CD4-positive, alpha-beta T cell (primary cell): ENCODE measurements around the gene DAO. TPM values are rescaled to one million over a fixed set of nuclear protein-coding genes. Genes with fewer than 3 reads are reported as not detected.
A peak's percentile ranks its signal among the peaks of the same experiment; 100 is the strongest.

Experiments used
- ATAC-seq: fragments of 200-7000 bp; cut with Tn5 transposase; one replicate; pipeline ENCODE4 v1.10.0; 2022; ENCODE audit warnings: mild to moderate bottlenecking; ENCODE audit not compliant: poor library complexity
- CTCF ChIA-PET: fragments of 350-600 bp; sonication (Branson Sonifier 250); formaldehyde crosslinking; loops from one replicate; lab custom pipeline; 2021; ENCODE audit warnings: antibody characterized with exemption, inconsistent platforms; lab: Charles Lee
- POLR2A ChIA-PET: fragments of 350-600 bp; sonication (Branson Sonifier 250); formaldehyde crosslinking; loops from one replicate; lab custom pipeline; 2021; ENCODE audit warnings: antibody characterized with exemption, inconsistent platforms; lab: Charles Lee
- DNase-seq, 14 experiments: peaks; one replicate each; pipeline ENCODE4 v3.0.0-alpha.2; 2013 to 2020; ENCODE audit warnings: mixed read lengths in 2 of 14
- H3K27ac ChIP-seq, 2 donors: one replicate each; pipeline versions ENCODE4 v1.5.1 to v1.7.0; 2013; ENCODE audit warnings: low read length in 2 of 2, low read depth in 1 of 2, mild to moderate bottlenecking in 1 of 2
- H3K27me3 ChIP-seq, 2 experiments: 1 replicate in 1 of 2; 2 replicates in 1 of 2; pipeline versions ENCODE4 v1.6.1 to v1.7.0; 2013; ENCODE audit warnings: low read length in 2 of 2, control low read depth in 1 of 2, mild to moderate bottlenecking in 1 of 2, moderate library complexity in 1 of 2; ENCODE audit not compliant: insufficient read depth in 2 of 2, control insufficient read depth in 1 of 2
- H3K36me3 ChIP-seq: one replicate; pipeline ENCODE4 v1.6.1; 2013; ENCODE audit warnings: low read length, control low read depth; ENCODE audit not compliant: insufficient read depth
- H3K4me1 ChIP-seq: one replicate; pipeline ENCODE4 v1.6.1; 2013; ENCODE audit warnings: low read length, control low read depth; ENCODE audit not compliant: insufficient read depth
- H3K4me3 ChIP-seq: one replicate; pipeline ENCODE4 v1.5.1; 2013; ENCODE audit warnings: mild to moderate bottlenecking, low read length, moderate library complexity
- H3K9me3 ChIP-seq, 2 experiments: 1 replicate in 1 of 2; 2 replicates in 1 of 2; pipeline versions ENCODE4 v1.6.1 to v1.7.0; 2013; ENCODE audit warnings: low read length in 2 of 2, mild to moderate bottlenecking in 2 of 2, control low read depth in 1 of 2, moderate library complexity in 1 of 2; ENCODE audit not compliant: control insufficient read depth in 1 of 2, insufficient read depth in 1 of 2
- H3K27ac Mint-ChIP-seq: one replicate; pipeline ENCODE4 v1.8.0; 2020; ENCODE audit warnings: mixed read lengths
- H3K27me3 Mint-ChIP-seq: one replicate; pipeline ENCODE4 v1.8.0; 2021; ENCODE audit warnings: mixed read lengths
- H3K36me3 Mint-ChIP-seq: one replicate; pipeline ENCODE4 v1.8.0; 2021; ENCODE audit warnings: low read depth, mixed read lengths
- H3K4me1 Mint-ChIP-seq: one replicate; pipeline ENCODE4 v1.8.0; 2021; ENCODE audit warnings: low read depth, mixed read lengths
- H3K4me3 Mint-ChIP-seq: one replicate; pipeline ENCODE4 v1.8.0; 2020; ENCODE audit warnings: mild to moderate bottlenecking, mixed read lengths
- H3K9me3 Mint-ChIP-seq: one replicate; pipeline ENCODE4 v1.8.0; 2020; ENCODE audit warnings: mixed read lengths
- intact Hi-C, 2 experiments: fragments of 100-400 bp; cut with DNase I in 1 of 2; cut with micrococcal nuclease in 1 of 2; formaldehyde crosslinking; loops; one replicate each; pipeline versions ENCODE4 v1.15.1 to v1.9.0; 2023 to 2025; cut with DNase I, micrococcal nuclease
- total RNA-seq, 174 experiments: library from RNA in 2 of 174; stranded (reverse) in 2 of 174; gene quantifications; one replicate each; pipeline ENCODE4 v1.2.3 and lab custom pipeline; 2021 to 2026
- TF ChIP-seq, protein P1 (sequence below): fragments of 200-600 bp; IDR thresholded peaks from one replicate; pipeline ENCODE4 v1.8.0; 2022; ENCODE audit warnings: antibody characterized with exemption, mild to moderate bottlenecking

Gene DAO
- total RNA-seq, 2 experiments from 2014 or later, result not detected

GRCh38 chr12:108914121-108914531 lies 34.2 kb downstream of the DAO start:
- no peak overlapping the region for H3K27ac ChIP-seq
- Mint-ChIP-seq H3K27ac (no peak overlapping the region), H3K9me3 (no peaks in the 10 kb centered on the region), H3K4me3 (no peak overlapping the region), H3K36me3 (no peaks in the 10 kb centered on the region), H3K4me1 (no peaks in the 10 kb centered on the region), H3K27me3 (no peaks in the 10 kb centered on the region)
- peaks cover 0 to 4% of the 10 kb centered on the region in 2 experiments for H3K9me3 ChIP-seq
- no peaks in the 10 kb centered on the region for H3K27me3 ChIP-seq
- no peak overlapping the region for H3K4me3 ChIP-seq
- CTCF ChIA-PET, result no interaction called here
- no peaks in the 10 kb centered on the region for H3K36me3 ChIP-seq
- POLR2A ChIA-PET, result no interaction called here
- TF ChIP-seq, protein P1, sequence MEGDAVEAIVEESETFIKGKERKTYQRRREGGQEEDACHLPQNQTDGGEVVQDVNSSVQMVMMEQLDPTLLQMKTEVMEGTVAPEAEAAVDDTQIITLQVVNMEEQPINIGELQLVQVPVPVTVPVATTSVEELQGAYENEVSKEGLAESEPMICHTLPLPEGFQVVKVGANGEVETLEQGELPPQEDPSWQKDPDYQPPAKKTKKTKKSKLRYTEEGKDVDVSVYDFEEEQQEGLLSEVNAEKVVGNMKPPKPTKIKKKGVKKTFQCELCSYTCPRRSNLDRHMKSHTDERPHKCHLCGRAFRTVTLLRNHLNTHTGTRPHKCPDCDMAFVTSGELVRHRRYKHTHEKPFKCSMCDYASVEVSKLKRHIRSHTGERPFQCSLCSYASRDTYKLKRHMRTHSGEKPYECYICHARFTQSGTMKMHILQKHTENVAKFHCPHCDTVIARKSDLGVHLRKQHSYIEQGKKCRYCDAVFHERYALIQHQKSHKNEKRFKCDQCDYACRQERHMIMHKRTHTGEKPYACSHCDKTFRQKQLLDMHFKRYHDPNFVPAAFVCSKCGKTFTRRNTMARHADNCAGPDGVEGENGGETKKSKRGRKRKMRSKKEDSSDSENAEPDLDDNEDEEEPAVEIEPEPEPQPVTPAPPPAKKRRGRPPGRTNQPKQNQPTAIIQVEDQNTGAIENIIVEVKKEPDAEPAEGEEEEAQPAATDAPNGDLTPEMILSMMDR, result no peak
- intact Hi-C loops, result no loop called here
- no peaks in the 10 kb centered on the region for H3K4me1 ChIP-seq
- no peak for ATAC-seq
- DNase-seq, result peak in 2 of 14 experiments; percentile 36 to 52

- ChIA-PET POLR2A (no interaction called here), CTCF (no interaction called here)
- intact Hi-C loops, result no loop called here
- Histone ChIP-seq H3K27me3 (no peaks in the 10 kb centered on the region), H3K9me3 (peaks cover 0 to 12% of the 10 kb centered on the region in 2 experiments), H3K27ac (no peak overlapping the region), H3K4me3 (no peak overlapping the region), H3K36me3 (no peaks in the 10 kb centered on the region), H3K4me1 (no peaks in the 10 kb centered on the region)
- TF ChIP-seq, protein P1, result no peak
- no peak for ATAC-seq
- no peak overlapping the region for H3K27ac Mint-ChIP-seq
- H3K9me3 Mint-ChIP-seq, result peaks cover 1% of the 10 kb centered on the region
- H3K27me3 Mint-ChIP-seq, result no peaks in the 10 kb centered on the region
- no peaks in the 10 kb centered on the region for H3K4me1 Mint-ChIP-seq
- H3K4me3 Mint-ChIP-seq, result no peak overlapping the region
- DNase-seq, result no peak
- no peaks in the 10 kb centered on the region for H3K36me3 Mint-ChIP-seq
These were observed 35.8 kb downstream of the DAO start for GRCh38 chr12:108915632-108916133.

DNA sequence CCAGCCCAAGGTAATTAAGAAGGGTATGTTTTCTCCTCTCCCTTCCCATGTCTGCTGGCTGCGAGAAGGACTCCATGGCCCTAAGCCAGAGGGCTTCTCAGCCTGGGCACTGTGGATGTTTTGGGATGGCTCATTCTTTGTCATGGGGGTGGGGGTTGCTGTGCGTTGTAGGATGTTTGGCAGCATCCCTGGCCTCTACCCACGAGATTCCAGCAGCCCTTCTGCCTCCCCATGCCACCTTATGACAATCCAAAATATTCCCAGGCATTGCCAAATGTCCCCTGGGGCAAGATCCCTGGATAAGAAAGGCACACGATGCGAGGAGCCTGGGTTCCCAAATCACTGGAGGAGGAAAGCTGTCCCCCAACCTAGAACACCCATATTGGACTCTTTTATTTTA lies 36.4 kb downstream of the DAO start:
- no peaks in the 10 kb centered on the region for H3K36me3 Mint-ChIP-seq
- H3K27ac Mint-ChIP-seq, result no peak overlapping the region
- H3K27me3 Mint-ChIP-seq, result no peaks in the 10 kb centered on the region
- CTCF ChIA-PET, result no interaction called here
- DNase-seq (no peak), ATAC-seq (no peak)
- no peak overlapping the region for H3K4me3 Mint-ChIP-seq
- peaks cover 1% of the 10 kb centered on the region for H3K9me3 Mint-ChIP-seq
- POLR2A ChIA-PET, result no interaction called here
- H3K27ac ChIP-seq, result no peak overlapping the region
- H3K36me3 ChIP-seq, result no peaks in the 10 kb centered on the region
- H3K9me3 ChIP-seq, result peaks cover 0 to 12% of the 10 kb centered on the region in 2 experiments
- no peaks in the 10 kb centered on the region for H3K27me3 ChIP-seq
- H3K4me1 ChIP-seq, result no peaks in the 10 kb centered on the region
- H3K4me3 ChIP-seq, result no peak overlapping the region
- no peaks in the 10 kb centered on the region for H3K4me1 Mint-ChIP-seq
- intact Hi-C loops, result no loop called here
- TF ChIP-seq, protein P1, result no peak
